Measurements from ENCODE around the gene TMEM244. TPM values are rescaled to one million over a fixed set of nuclear protein-coding genes. Genes with fewer than 3 reads are reported as not detected.
"Not testable (repeated sequence)": the region's sequence is repeated elsewhere in the genome, so short reads cannot be mapped to it uniquely, and the experiment has no call there.

TMEM244 gene
- total and polyA plus RNA-seq, 9 of the 15 experiments (the other 6 are each of a cell fraction or from before 2014, with no cell fraction given) = not detected

DNA sequence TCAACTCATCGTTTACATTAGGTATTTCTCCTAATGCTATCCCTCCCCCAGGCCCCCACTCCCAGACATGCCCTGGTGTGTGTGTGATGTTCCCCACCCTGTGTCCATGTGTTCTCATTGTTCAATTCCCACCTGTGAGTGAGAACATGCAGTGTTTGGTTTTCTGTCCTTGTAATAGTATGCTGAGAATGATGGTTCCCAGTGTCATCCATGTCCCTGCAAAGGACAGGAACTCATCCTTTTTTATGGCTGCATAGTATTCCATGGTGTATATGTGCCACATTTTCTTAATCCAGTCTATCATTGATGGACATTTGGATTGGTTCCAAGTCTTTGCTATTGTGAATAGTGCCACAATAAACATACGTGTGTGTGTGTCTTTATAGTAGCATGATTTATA, 54.0 kb downstream of the TMEM244 start:
- H3K4me1 ChIP-seq (replicated peaks in 1 of 2; ENCODE audit: control insufficient read depth in 2 of 2, insufficient read depth in 2 of 2, low read length in 2 of 2); CTCF ChIA-PET (ENCODE audit: low intra/inter-chr PET ratio); H3K9me1 ChIP-seq (ENCODE audit: control insufficient read depth, insufficient read depth, low read length); in situ Hi-C loops (cut with MboI); H3K27me3 ChIP-seq (ENCODE audit: control insufficient read depth in 2 of 2, insufficient read depth in 2 of 2, low read length in 2 of 2); H3K36me3 ChIP-seq (ENCODE audit: control insufficient read depth, insufficient read depth, low read length); H2AFZ ChIP-seq (ENCODE audit: low read depth, low read length); ATAC-seq; H3K9me3 ChIP-seq (replicated peaks; ENCODE audit: control insufficient read depth, insufficient read depth, low read depth, low read length); H3K79me2 ChIP-seq (ENCODE audit: control insufficient read depth, insufficient read depth, low read length); intact Hi-C loops (cut with micrococcal nuclease); DNase-seq (ENCODE audit: extremely low read depth in 1 of 4, low spot score in 3 of 4); H3K4me3 ChIP-seq; POLR2A ChIA-PET; H4K20me1 ChIP-seq (replicated peaks; ENCODE audit: control insufficient read depth, insufficient read depth, low read length); H3K4me2 ChIP-seq (ENCODE audit: insufficient read depth, low read length); FAIRE-seq; H3K9ac ChIP-seq (ENCODE audit: insufficient read depth in 1 of 2, low read depth in 2 of 2, low read length in 2 of 2); BruUV-seq (replicated peaks); H3K27ac ChIP-seq (ENCODE audit: extremely low read depth, low read depth, low read length): not testable (repeated sequence)
- TF ChIP-seq BCOR (IDR thresholded peaks at IDR 0.05) (0 out of 2 replicates have a peak, but pooled peaks have one; percentile 16), KDM1A (IDR thresholded peaks at IDR 0.05) (peak in 1 of 2 experiments; percentile 15; a peak in 1 of 4 replicates), ZNF146 (CRISPR knock-in tag; IDR thresholded peaks at IDR 0.05; ENCODE audit: unreplicated experiment) (peak; percentile 72)
- 6% methylated on average over 1 of the region's 2 CpGs for WGBS (ENCODE audit: insufficient coverage, low coverage, missing lambda C conversion rate)

DNA sequence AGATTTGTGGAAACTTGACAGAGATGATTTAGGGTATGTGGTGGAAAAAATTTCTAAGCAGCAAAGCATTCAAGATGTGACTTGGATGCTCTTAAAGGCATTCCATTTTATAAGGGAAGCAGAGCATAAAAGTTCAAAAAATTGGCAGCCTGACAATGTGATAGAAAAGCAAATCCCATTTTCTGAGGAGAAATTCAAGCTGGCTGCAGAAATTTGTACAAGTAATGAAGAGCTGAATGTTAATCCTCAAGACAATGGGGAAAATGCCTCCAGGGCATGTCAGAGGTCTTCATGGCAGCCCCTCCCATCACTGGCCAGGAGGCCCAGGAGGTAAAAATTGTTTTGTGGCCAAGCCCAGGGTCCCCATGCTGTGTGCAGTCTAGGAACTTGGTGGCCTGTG, 58.2 kb downstream of the TMEM244 start:
- DNase-seq (ENCODE audit: extremely low read depth in 1 of 4, low spot score in 3 of 4); FAIRE-seq; H3K36me3 ChIP-seq (ENCODE audit: control insufficient read depth, insufficient read depth, low read length); H3K9me3 ChIP-seq (replicated peaks; ENCODE audit: control insufficient read depth, insufficient read depth, low read depth, low read length); H3K4me3 ChIP-seq; in situ Hi-C loops (cut with MboI); H3K9ac ChIP-seq (ENCODE audit: insufficient read depth in 1 of 2, low read depth in 2 of 2, low read length in 2 of 2); H3K27me3 ChIP-seq (ENCODE audit: control insufficient read depth in 2 of 2, insufficient read depth in 2 of 2, low read length in 2 of 2); H3K27ac ChIP-seq (ENCODE audit: extremely low read depth, low read depth, low read length); intact Hi-C loops (cut with micrococcal nuclease); CTCF ChIA-PET (ENCODE audit: low intra/inter-chr PET ratio); H3K4me2 ChIP-seq (ENCODE audit: insufficient read depth, low read length); H2AFZ ChIP-seq (ENCODE audit: low read depth, low read length); H3K79me2 ChIP-seq (ENCODE audit: control insufficient read depth, insufficient read depth, low read length); H3K4me1 ChIP-seq (replicated peaks in 1 of 2; ENCODE audit: control insufficient read depth in 2 of 2, insufficient read depth in 2 of 2, low read length in 2 of 2); ATAC-seq; H4K20me1 ChIP-seq (replicated peaks; ENCODE audit: control insufficient read depth, insufficient read depth, low read length); BruUV-seq (replicated peaks); H3K9me1 ChIP-seq (ENCODE audit: control insufficient read depth, insufficient read depth, low read length): not testable (repeated sequence)
- POLR2A ChIA-PET = interaction anchor here (0.6 to 1.1 kb wide), 2 partner anchors 8 to 24 kb away, joined by 3 to 4 read pairs; no protein-coding TSS in a partner anchor

Data from K562 (cell line).